Endometrial microvascular endothelial cells (primary cell): ENCODE results near the gene EHF. TPM values are rescaled to one million over a fixed set of nuclear protein-coding genes. Genes with fewer than 3 reads are reported as not detected.
"Not testable (repeated sequence)": the region's sequence is repeated elsewhere in the genome, so short reads cannot be mapped to it uniquely, and the experiment has no call there.

Experiments used
- in situ Hi-C: cut with HindIII; loops from 2 replicates; pipeline ENCODE4 v1.10.0; 2017; ENCODE audit warnings: low sequenced_read_pairs, low pct_unique_long_range_greater_than_20kb; ENCODE audit errors: inconsistent ontology term
- total RNA-seq: library from RNA; depleted of rRNA; stranded (reverse); fragments of >200 nt; gene quantifications from one replicate; pipeline ENCODE4 v1.2.3, GENCODE V29; 2015; ENCODE audit errors: inconsistent ontology term

The EHF gene
- total RNA-seq: not detected

DNA sequence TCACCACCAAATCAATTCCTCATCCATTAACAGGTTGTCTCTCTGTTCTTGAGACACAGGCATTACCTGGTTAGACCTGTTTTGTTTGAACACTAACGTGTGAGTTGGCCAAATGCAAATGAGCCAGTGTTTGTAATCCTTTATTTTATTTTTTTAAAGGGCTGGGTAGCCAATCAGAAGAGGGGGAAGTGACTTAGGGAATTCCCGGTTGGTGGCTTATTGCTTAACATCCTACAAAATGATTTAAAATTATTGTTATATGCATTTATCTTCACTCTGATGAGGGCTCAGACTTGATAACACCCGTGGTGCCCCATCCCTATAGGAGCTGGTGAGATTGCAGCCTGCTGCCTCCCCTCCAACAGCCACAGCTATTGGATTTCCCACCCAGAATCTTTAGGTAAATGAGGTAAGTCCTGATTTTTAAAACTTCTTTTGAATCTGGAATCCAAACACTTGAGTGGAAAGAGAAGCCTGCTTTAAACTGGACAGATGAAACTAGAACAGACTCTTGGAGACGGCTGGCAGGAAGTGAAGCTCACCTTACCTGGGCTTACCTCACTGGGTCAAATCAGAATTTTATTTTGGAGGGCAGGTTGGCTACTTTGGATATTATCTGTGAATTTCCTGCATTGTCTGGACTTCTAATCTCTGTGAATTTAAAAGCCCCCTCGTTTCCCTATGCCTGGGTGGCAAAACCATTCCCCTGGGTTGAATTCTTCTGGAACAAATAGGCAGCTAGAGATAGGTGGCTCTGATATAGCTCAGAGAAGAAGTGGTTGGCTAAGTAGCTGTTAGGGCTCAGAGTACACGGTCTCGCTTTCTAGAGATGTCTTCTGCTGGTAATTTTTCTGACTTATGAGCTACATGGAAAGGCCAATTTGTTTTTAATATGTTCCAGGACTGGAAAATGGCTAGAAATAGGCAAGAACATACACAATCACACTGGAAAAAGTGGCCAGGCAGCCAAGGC lies at the start of gene EHF:
EHF (plus strand) TSS at position 274 of the 973 bp plus-strand sequence. CDS start 21,538 bp downstream, outside the sequence.
- in situ Hi-C loops: no loop called here

DNA sequence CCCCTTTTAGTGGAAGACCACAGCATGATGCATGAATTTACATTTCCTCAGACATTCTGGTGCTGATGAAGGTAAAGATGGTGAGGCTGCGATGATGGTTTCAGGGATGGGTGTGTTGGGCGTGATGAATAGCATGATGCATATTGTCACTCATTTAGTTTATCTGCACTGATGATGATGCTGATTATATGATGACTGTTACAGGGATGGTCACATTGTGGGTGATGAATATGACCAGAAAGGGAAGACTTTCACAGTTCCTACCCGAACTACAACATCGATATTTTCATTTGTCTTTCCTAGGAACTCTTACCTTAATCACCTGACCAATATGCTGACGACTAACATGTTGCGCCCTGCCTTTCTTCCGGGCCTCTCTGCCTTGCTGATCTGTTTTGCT lies 47.4 kb upstream of the EHF start:
- in situ Hi-C loops: no loop called here

DNA sequence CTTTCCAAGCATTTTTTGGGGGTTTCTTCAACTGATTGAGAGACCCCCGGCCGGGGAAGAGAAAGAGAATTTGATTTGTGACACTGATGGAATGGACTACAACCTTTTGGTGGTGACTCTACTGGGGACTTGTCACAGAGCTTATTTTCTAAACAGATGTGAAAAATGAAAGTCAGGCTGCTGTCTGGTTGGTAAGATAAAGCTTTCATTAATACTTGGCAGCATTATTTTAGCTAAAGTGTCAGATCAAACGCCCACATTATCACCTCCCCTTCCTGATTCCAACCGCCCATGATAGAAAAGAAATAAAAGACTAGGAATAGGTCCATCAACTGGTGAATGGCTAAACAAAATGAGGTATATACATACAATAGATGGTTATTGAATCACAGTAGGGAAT lies 45.6 kb upstream of the EHF start:
- in situ Hi-C loops: no loop called here

DNA sequence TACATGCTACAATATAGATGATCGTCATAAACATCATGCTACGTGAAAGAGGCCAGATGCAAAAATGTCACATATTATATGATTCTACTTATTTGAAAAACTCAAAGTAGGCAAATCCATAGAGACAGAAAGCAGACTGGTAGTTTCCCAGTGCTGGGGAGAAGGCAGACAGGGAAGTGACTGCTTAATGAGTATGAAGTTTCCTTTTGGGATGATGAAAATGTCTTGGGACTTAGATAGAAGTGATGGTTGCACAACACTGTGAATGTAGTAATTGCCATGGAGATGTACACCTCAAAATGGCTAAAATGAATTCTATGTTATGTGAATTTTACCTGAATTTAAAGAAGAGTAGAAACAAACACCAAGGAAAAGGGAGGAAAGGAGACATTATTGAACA lies 45.2 kb upstream of the EHF start:
- in situ Hi-C loops: no loop called here

DNA sequence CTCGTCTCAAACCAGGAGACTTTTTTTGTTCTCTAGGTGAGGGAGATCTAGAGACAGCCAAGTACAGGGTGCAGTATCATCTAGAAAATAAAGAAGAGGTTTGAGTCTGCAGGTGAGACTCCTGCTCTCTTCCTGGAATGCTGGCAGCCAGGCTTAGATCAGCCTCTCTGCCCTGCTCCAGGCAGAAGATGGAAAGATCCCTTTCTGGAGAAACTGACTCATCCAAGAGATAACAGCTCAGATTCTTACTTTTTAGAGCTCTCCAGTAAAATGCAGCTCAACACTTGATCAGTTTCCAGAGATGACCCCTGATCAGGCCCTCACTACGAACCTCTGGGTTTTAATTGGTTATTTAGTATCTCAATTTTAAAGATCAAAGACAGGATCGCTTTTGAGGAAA lies 44.6 kb upstream of the EHF start:
- in situ Hi-C loops: no loop called here

DNA sequence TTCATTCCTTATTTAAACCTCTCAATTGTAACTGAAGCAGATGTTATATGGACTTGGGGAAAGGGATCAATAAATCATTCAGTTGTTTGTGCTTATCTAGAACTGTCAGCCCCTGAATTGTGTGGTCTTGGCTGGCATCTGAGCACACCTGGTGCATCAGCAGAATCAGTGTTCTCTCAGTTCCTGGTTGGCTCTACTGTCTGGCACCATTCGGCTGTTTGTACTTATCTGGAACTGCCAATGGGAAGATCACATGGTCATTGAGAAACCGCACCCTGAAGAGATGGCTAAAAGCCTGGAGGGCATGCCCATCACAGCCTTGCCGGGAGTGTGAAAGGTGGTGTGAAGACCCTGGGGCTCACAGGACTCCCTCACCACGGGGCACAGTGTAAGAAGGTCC lies 37.1 kb upstream of the EHF start:
- in situ Hi-C loops: no loop called here

DNA sequence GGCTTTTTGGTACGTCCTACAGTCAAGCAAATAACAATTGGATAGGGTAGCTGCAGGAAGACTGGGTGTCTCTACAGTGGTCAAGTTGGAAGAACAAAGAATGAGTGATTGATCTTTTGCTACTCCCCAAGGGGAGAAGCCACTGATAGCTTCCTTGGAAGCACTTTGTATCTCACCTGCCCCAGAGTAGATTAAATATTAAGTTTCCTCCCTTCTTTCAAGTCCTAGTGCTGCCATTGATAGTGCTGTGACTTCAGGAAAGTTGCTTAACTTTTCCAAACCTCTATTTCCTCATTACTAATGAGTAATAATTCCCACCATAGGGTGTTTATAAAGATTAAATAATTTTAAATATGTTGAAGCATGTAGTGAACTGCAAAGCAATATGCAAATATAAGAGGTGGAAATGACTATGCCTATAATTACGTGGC lies 35.6 kb upstream of the EHF start:
- in situ Hi-C loops: no loop called here

DNA sequence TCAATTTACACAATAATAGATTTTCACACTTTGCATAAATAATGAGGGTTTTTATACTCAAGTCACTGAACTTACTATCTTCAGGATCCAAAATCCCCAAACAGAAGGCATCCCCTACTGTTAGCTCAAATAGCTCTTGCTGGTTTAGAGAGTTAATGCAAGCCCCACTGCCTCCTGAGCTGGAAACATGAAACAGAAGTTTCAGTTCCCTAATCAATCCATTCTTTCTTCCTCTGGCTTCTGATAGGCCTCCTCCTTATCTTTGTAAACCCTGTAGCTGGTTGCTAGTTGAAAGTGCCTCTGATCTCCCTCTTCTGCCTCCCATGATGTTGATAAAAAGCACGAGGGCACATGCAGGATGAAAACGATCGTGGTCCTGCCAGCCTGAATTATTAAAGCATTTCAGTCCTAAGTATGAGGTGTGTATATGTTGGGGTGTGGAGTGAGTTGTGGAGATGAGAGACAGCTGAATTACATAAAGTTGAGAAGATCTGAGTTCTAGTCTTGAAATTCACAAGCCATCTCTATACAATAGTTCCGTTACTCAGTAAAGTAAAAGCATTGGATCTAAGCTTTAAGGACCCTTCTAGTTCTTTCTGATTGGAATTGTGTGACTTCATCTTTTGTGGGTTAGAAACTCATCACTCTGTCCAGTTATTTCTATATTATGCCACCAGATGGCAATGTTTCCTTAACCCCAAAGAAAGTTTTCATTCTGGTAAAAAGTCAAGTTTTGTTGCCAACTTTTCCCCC lies 35.0 kb upstream of the EHF start:
- in situ Hi-C loops: no loop called here

DNA sequence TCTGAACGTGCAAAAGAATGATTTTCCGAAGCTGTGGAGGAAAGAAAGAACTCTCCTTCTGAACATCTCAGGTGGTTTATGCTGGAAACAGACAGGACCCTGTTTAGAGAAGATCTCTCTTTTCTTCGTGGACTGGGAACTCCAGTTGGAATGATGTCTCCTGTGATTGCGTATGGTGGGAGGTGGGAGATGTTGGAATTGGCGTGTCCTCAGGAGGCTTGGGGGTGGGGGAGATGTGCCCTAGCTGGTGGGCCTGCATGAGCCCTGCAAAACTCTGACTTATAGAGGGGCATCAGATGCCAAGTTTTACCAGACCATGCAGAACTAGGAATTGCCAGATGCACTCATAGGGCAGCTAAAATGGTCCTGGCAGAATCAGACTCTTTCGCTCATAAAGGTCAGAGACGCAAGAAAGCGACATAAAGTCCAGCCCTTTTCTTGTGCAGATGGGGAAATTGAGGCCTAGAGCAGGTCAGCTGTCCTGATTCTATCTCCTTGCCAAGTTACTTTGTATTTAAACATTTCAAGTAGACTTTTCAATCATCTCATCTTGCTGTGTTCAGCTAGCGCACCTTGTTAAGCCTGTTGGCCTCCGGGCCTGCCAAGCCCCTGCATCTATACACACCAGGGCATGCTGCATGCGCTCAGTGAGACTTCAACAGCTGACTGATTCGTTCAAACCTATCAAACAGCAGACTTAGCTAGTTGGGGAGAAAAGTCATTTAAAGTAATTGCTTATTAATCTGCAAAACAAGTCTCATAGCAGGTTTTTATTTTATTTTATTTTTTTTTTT lies 34.2 kb upstream of the EHF start:
- in situ Hi-C loops: no loop called here

DNA sequence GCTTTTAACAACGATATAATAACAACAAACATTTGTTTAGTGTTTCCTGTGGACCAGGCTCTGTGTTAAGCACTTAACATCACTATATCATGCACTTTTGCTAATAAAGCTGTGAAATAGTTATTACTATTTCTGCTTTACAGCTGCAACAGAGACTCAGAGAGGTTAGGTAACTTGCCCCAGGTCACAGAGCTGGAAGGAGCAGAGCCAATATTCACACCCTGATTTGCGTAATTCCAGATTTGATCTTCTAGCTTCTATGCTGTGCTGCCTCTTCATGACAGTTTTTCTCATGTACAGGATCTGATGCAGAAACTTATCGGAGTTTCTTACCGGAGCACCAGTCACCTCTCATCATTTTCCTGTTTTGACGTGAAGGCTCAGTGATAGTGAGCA lies 33.6 kb upstream of the EHF start:
- in situ Hi-C loops: no loop called here

DNA sequence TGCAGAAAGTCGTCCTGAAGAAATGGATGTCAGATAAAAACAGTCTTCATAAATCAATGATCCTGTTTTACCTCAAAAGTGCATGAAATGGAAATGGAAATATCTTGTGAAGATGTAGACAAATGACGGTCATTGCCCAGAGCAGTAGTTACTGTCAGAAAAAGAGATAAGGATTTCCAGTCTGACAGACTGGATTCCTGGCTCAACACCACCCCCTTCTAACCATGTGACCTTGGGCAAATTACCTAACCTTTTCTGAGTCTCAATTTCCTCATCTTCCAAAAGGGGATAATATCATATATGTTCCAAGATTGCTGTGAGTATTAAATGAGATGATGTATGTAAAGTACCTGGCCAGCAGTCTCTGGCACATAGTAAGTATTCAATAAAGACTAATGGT lies 32.9 kb upstream of the EHF start:
- in situ Hi-C loops: no loop called here

DNA sequence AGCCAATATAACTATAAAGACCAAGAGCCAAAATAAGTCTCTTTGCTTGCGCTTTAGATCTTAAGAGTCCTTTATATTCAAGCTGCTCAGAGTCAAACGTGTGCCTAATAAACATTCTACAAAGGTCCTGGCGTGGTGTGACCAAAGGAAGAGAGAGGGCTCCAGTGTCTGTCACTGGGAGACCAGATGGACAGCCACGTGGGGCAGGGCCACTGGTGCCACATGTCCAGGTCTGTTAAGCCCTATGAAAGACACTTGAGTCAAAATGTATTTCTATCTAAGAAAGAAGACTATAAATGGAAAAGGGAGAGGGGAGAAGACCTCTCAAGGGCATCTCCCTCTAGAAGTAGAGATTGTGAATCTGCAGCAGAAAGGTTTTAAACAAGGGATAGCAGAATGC lies 32.2 kb upstream of the EHF start:
- in situ Hi-C loops: no loop called here

DNA sequence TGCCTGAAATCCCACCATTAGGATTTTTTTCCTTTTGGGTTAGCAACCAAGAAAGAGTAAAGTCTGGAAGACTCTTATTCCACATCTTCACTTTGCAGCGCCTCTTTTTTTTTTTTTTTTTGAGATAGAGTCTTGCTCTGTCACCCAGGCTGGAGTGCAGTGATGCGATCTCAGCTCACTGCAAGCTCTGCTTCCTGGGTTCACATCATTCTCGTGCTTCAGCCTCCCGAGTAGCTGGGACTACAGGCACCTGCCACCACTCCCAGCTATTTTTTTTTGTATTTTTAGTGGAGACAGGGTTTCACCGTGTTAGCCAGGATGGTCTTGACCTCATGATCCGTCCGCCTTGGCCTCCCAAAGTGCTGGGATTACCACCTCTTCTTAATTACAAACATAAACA lies 31.7 kb upstream of the EHF start:
- in situ Hi-C loops: not testable (repeated sequence)

DNA sequence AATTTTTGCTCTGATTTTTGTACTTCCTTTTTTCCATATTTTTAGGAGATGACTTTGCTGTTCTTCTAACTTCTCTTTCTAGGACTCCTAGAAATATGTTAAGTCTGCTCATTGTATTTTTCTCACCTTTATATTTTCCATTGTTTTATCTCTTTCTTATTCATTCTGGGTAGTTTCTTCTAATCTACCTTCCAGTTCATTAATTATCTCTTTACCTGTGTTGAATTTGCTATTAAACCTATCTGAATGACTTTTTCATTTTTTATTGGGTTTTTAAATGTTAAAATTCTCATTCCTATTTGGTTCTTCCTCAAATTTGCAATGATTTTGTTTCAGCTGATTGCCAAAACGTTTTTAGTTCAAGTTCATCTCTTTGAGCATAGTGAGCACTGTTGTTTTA lies 27.8 kb upstream of the EHF start:
- in situ Hi-C loops: no loop called here

DNA sequence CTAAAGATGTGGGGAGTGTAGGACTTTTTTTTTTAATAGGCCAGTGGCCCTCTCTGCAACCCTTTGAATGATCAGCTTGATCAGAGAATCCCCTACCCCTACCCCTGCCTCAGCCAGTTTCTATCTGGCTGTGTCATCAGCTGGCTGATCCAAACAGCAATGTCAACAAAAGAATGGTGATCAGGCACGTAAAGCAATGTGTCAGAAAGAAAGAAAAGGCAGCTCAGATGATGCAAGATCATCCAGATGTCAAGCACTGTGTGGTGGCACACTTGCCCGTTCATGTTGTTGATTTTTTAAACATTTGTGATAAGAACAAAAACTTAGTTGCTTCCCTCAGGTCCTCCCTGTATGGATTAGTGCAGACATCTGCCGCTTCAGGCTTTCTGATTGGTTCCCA lies 26.3 kb upstream of the EHF start:
- in situ Hi-C loops: no loop called here

DNA sequence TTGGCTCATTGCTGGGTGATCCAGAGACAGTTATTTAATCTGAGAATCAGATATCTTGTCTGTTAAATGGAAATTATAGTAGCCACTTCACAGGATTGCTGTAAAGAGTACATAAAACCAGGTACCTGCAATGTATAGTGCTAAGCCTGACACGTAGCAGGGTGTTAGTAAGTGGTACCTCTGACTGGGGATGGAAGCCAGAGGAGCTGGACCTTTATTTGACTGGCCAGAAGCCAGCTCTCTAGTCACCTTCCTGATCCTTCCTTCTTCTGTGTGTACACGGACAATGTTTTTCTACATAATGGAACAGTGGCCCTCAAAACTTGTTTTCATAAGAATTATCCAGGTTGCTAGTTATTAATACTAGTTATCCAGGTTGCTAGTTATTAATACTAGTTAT lies 25.5 kb upstream of the EHF start:
- in situ Hi-C loops: no loop called here

DNA sequence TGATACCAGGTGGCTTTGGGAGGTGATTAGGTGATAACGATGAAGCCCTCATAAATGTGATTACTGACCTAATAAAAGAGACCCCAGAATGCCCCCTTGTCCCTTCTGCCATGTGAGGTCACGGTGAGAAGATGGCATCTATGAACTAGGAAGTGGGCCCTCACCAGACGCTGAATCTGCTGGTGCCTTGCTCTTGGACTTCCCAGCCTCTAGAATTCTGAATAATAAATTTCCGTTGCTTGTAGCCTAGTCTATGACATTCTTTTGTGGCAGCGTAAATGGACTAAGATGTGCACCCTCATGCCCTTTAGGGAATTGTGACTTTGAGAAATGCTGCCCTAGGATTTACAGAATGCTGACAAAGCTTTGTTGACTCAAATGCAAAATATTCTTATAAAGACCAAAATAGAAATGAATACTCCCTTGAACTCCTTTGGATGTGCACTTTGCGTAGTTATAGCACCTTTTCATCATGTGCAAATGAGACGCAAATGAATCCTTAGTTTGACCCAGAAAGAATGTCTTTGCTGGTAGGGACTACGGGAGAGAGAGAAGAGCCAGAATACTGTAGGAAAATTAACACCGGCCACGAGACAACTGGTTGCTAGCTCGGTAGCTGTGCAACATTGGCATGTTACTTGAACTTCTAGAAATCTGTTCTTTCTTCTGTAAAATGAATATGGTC lies 24.8 kb upstream of the EHF start:
- in situ Hi-C loops: no loop called here

DNA sequence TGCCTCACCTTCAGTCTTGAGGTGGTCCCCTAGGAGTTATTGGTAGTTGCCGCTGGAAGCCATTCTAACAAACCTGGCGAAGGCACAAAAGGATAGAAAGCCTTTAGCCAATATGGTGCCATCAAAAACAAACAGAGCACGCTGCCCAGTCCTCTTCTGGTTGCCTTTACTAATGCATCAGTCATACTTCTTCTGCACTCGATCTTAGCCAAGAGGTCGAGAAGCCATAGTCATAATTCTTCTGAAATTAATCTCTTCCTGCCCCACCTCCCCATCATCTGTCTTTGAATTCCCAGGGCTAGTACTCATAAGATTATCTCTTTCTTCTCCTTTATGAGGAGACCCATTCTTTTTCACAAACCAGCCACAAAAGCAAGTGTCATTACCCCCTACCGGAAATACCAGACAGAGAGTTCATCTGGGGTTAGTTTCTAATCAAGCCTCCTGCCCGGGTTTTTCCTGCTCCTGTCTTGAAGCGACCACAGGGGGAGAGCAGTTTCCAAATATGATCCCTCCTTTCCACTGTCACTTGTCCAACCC lies 21.4 kb upstream of the EHF start:
- in situ Hi-C loops: no loop called here
